HEK293 (cell line): Measurements from ENCODE around the gene TRIM51.

Source experiments
- CTCF ChIA-PET: fragments of 350-600 bp; formaldehyde crosslinking; extraction: SDS; loops from one replicate; lab custom pipeline; 2021; ENCODE audit warnings: antibody characterized with exemption; lab: Yijun Ruan, JAX
- POLR2A ChIA-PET: fragments of 300-600 bp; formaldehyde crosslinking; extraction: SDS; loops from one replicate; lab custom pipeline; 2020; ENCODE audit warnings: antibody characterized with exemption, inconsistent platforms; lab: Yijun Ruan, JAX
- H3K27ac ChIP-seq: fragments of 200-500 bp; sonication (Bioruptor generic); 2 replicates; pipeline ENCODE4 v1.5.1; 2014; ENCODE audit warnings: low read depth, low read length, control low read depth, inconsistent platforms; ENCODE audit errors: extremely low read depth
- H3K36me3 ChIP-seq, 2 experiments: fragments of 200-500 bp in 1 of 2; sonication (Bioruptor generic) in 1 of 2; 1 replicate in 1 of 2; 2 replicates in 1 of 2; pipeline ENCODE4 v1.5.1; 2014 to 2017; ENCODE audit warnings: inconsistent platforms in 2 of 2, low read length in 2 of 2; ENCODE audit not compliant: control insufficient read depth in 2 of 2, insufficient read depth in 1 of 2
- H3K4me1 ChIP-seq: fragments of 200-500 bp; sonication (Bioruptor generic); 2 replicates; pipeline ENCODE4 v1.5.1; 2014; ENCODE audit warnings: mild to moderate bottlenecking, low read length, inconsistent platforms; ENCODE audit not compliant: control insufficient read depth, insufficient read depth
- H3K4me3 ChIP-seq: 2 replicates; pipeline ENCODE4 v1.5.1; 2011; ENCODE audit warnings: low read depth, mild to moderate bottlenecking, control low read depth, low read length, moderate library complexity
- H3K9me3 ChIP-seq: fragments of 200-500 bp; sonication (Bioruptor generic); 2 replicates; pipeline ENCODE4 v1.5.1; 2014; ENCODE audit warnings: low read depth, low read length, inconsistent platforms; ENCODE audit not compliant: control insufficient read depth, insufficient read depth
- BCL11B ChIP-seq: fragments of 450-650 bp; formaldehyde crosslinking; IDR thresholded peaks from 2 replicates; pipeline ENCODE4 v1.5.1; 2016; ENCODE audit warnings: low read depth, missing biosample characterization, missing genetic modification characterization
- HIC1 ChIP-seq: fragments of 450-650 bp; formaldehyde crosslinking; IDR thresholded peaks from 2 replicates; pipeline ENCODE4 v1.5.1; 2016; ENCODE audit warnings: missing biosample characterization, missing genetic modification characterization
- HOXA7 ChIP-seq: sonication (generic); formaldehyde crosslinking; IDR thresholded peaks from 2 replicates; pipeline ENCODE4 v1.8.1; 2022; ENCODE audit warnings: missing genetic modification reagents, borderline replicate concordance
- ZIC2 ChIP-seq: fragments of 450-650 bp; formaldehyde crosslinking; IDR thresholded peaks from 2 replicates; pipeline ENCODE4 v1.5.1; 2016; ENCODE audit warnings: missing biosample characterization, missing genetic modification characterization
- ZNF112 ChIP-seq: fragments of 450-650 bp; formaldehyde crosslinking; IDR thresholded peaks from 2 replicates; pipeline ENCODE4 v1.5.0; 2017; ENCODE audit warnings: missing biosample characterization, missing genetic modification characterization
- ZNF18 ChIP-seq: fragments of 450-650 bp; formaldehyde crosslinking; IDR thresholded peaks from 2 replicates; pipeline ENCODE4 v1.5.1; 2016; ENCODE audit warnings: missing biosample characterization, missing genetic modification characterization
- ZNF24 ChIP-seq: fragments of 450-650 bp; formaldehyde crosslinking; IDR thresholded peaks from 2 replicates; pipeline ENCODE4 v1.5.1; 2016; ENCODE audit warnings: missing biosample characterization, missing genetic modification characterization
- ZNF561 ChIP-seq: fragments of 450-650 bp; IDR thresholded peaks from 2 replicates; pipeline ENCODE4 v1.5.1; 2018; ENCODE audit warnings: missing biosample characterization, missing genetic modification characterization, borderline replicate concordance
- ZNF639 ChIP-seq: fragments of 450-650 bp; formaldehyde crosslinking; IDR thresholded peaks from 2 replicates; pipeline ENCODE4 v1.5.1; 2016; ENCODE audit warnings: missing biosample characterization, missing genetic modification characterization
- ZNF658 ChIP-seq: fragments of 450-650 bp; formaldehyde crosslinking; IDR thresholded peaks from 2 replicates; pipeline ENCODE4; 2016; ENCODE audit warnings: missing biosample characterization, missing genetic modification characterization
- ZNF843 ChIP-seq: fragments of 450-650 bp; formaldehyde crosslinking; IDR thresholded peaks from 2 replicates; pipeline ENCODE4 v1.5.1; 2016; ENCODE audit warnings: missing biosample characterization, missing genetic modification characterization
- TF ChIP-seq, protein P1 (sequence below): fragments of 450-650 bp; formaldehyde crosslinking; IDR thresholded peaks from 2 replicates; pipeline ENCODE4 v1.5.1; 2017; ENCODE audit warnings: missing biosample characterization, missing genetic modification characterization
- TF ChIP-seq, protein P2 (sequence below): fragments of 450-650 bp; formaldehyde crosslinking; IDR thresholded peaks from 2 replicates; pipeline ENCODE4 v1.5.1; 2016; ENCODE audit warnings: missing biosample characterization, missing genetic modification characterization
- TF ChIP-seq, protein P3 (sequence below): fragments of 450-650 bp; formaldehyde crosslinking; IDR thresholded peaks from 2 replicates; pipeline ENCODE4 v1.5.1; 2016; ENCODE audit warnings: missing biosample characterization, missing genetic modification characterization

The TRIM51 gene

GRCh38 chr11:55936300-55936699 is 53.2 kb downstream of the TRIM51 start, which contains the start of gene OR5I1:
Gene OR5I1 (minus strand): TSS chr11:55936400. CDS start chr11:55936400, 0 bp downstream.
- H3K9me3 ChIP-seq, result no peaks in the 10 kb centered on the region
- CTCF ChIA-PET, result no interaction called here
- POLR2A ChIA-PET, result no interaction called here
- H3K36me3 ChIP-seq, result no peaks in the 10 kb centered on the region
- no peaks in the 10 kb centered on the region for H3K4me1 ChIP-seq
- TF ChIP-seq ZNF639 (tag by site-specific recombination) (no peak), ZNF561 (no peak), ZNF24 (no peak), BCL11B (tag by site-specific recombination) (no peak), ZNF843 (tag by site-specific recombination) (no peak), ZNF112 (tag by site-specific recombination) (no peak), HIC1 (no peak), ZIC2 (tag by site-specific recombination) (no peak), HOXA7 (CRISPR knock-in tag) (no peak), ZNF18 (tag by site-specific recombination) (no peak), ZNF658 (tag by site-specific recombination) (no peak)
- TF ChIP-seq, protein P1, sequence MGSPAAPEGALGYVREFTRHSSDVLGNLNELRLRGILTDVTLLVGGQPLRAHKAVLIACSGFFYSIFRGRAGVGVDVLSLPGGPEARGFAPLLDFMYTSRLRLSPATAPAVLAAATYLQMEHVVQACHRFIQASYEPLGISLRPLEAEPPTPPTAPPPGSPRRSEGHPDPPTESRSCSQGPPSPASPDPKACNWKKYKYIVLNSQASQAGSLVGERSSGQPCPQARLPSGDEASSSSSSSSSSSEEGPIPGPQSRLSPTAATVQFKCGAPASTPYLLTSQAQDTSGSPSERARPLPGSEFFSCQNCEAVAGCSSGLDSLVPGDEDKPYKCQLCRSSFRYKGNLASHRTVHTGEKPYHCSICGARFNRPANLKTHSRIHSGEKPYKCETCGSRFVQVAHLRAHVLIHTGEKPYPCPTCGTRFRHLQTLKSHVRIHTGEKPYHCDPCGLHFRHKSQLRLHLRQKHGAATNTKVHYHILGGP (tag by site-specific recombination), result no peak
- TF ChIP-seq, protein P2, sequence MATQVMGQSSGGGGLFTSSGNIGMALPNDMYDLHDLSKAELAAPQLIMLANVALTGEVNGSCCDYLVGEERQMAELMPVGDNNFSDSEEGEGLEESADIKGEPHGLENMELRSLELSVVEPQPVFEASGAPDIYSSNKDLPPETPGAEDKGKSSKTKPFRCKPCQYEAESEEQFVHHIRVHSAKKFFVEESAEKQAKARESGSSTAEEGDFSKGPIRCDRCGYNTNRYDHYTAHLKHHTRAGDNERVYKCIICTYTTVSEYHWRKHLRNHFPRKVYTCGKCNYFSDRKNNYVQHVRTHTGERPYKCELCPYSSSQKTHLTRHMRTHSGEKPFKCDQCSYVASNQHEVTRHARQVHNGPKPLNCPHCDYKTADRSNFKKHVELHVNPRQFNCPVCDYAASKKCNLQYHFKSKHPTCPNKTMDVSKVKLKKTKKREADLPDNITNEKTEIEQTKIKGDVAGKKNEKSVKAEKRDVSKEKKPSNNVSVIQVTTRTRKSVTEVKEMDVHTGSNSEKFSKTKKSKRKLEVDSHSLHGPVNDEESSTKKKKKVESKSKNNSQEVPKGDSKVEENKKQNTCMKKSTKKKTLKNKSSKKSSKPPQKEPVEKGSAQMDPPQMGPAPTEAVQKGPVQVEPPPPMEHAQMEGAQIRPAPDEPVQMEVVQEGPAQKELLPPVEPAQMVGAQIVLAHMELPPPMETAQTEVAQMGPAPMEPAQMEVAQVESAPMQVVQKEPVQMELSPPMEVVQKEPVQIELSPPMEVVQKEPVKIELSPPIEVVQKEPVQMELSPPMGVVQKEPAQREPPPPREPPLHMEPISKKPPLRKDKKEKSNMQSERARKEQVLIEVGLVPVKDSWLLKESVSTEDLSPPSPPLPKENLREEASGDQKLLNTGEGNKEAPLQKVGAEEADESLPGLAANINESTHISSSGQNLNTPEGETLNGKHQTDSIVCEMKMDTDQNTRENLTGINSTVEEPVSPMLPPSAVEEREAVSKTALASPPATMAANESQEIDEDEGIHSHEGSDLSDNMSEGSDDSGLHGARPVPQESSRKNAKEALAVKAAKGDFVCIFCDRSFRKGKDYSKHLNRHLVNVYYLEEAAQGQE (tag by site-specific recombination), result no peak
- TF ChIP-seq, protein P3, sequence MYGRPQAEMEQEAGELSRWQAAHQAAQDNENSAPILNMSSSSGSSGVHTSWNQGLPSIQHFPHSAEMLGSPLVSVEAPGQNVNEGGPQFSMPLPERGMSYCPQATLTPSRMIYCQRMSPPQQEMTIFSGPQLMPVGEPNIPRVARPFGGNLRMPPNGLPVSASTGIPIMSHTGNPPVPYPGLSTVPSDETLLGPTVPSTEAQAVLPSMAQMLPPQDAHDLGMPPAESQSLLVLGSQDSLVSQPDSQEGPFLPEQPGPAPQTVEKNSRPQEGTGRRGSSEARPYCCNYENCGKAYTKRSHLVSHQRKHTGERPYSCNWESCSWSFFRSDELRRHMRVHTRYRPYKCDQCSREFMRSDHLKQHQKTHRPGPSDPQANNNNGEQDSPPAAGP, result no peak
- no peak within 1 kb of the TSS for H3K4me3 ChIP-seq
- no peak within 1 kb of the TSS for H3K27ac ChIP-seq
